GM12874 (cell line): ENCODE results near the gene IYD.

Source experiments
- TF ChIP-seq, protein P1 (sequence below): IDR thresholded peaks from 2 replicates; pipeline ENCODE4 v1.5.1; 2011; ENCODE audit warnings: low read depth, mild to moderate bottlenecking, control low read depth, low read length, moderate library complexity; ENCODE audit not compliant: insufficient read depth

The IYD gene

DNA sequence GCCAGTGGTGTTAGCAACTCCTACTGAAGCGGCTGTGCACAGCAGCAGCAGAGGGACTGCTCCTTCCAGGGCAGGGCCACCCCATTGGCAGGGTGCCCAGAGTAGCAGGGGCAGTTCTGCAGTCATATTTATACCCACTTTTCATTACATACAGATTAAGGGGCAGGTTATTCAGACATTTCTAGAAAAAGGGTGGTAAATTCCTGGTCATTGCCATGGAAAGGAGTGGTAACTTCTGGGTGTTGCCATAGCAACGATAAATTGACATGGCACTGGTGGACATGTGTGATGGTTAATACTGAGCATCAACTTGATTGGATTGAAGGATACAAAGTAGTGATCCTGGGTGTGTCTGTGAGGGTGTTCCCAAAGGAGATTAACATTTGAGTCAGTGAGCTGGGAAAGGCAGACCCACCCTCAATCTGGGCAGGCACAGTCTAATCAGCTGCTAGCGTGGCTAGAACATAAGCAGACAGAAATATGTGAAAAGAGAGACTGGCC is 45.0 kb downstream of the IYD start:
- TF ChIP-seq, protein P1, sequence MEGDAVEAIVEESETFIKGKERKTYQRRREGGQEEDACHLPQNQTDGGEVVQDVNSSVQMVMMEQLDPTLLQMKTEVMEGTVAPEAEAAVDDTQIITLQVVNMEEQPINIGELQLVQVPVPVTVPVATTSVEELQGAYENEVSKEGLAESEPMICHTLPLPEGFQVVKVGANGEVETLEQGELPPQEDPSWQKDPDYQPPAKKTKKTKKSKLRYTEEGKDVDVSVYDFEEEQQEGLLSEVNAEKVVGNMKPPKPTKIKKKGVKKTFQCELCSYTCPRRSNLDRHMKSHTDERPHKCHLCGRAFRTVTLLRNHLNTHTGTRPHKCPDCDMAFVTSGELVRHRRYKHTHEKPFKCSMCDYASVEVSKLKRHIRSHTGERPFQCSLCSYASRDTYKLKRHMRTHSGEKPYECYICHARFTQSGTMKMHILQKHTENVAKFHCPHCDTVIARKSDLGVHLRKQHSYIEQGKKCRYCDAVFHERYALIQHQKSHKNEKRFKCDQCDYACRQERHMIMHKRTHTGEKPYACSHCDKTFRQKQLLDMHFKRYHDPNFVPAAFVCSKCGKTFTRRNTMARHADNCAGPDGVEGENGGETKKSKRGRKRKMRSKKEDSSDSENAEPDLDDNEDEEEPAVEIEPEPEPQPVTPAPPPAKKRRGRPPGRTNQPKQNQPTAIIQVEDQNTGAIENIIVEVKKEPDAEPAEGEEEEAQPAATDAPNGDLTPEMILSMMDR: no peak

DNA sequence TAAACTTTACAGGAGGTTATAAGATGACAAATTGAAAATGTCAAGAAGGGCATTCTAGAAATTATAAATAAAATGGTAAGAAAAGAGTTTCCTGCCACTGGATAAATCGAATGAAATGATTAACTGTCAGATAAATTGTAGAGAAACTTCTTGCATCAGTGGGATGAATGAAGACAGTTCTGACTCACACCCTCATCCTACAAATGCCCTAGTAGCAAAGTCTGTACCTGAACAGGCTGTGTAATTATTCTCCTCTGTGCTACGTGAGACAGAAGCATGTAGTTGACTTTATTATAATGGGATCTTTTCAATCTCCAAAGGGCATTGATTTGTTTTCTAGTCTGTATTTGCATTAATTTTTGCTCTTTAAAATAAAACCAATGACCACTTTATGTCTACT is 47.3 kb downstream of the IYD start:
- TF ChIP-seq, protein P1: no peak

GRCh38 chr6:150417250-150417649 is 48.4 kb downstream of the IYD start:
- TF ChIP-seq, protein P1: no peak

DNA sequence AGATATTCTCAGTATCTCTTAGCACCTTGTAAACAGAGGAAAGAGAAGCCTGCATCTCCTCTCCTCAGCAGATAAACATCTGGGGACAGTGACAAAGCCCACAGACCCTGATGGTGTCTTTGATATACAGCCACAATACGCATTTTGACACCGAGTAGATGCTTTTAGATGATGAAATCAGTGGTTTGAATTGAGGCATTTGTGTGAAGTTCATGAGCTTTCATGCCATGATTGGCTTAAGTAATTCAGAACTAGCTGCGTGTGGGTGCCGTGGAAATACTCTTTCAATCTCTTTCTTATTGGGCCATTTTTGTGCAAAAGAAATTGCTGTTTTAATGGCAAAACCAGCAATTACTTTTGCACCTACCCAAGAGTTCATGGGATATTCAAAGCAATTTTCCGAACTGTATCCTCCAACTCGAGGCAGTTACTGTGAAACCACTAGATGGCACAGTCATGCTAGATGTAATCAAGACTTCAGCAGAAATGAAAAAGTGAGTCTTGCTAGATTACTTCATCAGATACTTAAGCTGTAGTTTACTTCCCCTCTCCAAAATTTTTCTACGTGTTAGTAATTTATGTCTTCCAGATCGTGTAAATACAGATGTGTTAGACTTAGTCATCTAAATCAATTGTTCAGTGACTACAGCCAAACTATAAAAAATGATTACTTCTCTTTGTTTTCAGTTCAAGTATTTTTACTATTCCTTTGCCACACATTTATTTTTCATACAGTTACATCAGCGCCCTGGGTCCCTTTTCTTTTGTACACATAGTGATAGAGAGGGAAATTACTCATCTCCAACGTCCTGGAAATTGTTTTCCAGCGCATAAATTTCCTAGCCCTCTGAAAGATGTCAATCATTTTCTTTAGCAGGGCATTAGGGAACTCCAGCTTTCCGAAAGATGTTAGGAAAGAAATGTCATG is 49.4 kb downstream of the IYD start:
- TF ChIP-seq, protein P1: peak; percentile 67

GRCh38 chr6:150418827-150419594 is 50.2 kb downstream of the IYD start:
- TF ChIP-seq, protein P1: peak; percentile 67

DNA sequence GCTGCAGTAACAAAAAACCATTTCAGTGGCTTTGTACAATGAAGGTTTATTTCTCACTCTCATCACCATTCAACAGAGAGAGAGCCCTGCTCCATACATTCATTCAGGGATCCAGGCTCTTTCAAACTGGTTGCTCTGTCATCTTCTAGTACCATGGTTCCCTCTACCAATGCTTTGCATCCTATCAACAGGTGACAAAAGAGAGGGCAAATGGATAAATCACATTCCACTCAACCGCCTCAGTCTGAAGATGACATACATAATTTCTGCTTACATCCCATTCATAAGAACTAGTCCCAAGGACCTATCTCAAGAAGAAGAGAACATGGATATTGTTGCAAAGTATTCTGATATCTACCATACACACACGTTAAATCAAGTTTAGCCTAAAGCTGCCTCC is 51.6 kb downstream of the IYD start:
- TF ChIP-seq, protein P1: no peak

GRCh38 chr6:150420926-150421325 is 52.1 kb downstream of the IYD start:
- TF ChIP-seq, protein P1: no peak
